ENCODE results near the gene POLE.

The POLE gene

DNA sequence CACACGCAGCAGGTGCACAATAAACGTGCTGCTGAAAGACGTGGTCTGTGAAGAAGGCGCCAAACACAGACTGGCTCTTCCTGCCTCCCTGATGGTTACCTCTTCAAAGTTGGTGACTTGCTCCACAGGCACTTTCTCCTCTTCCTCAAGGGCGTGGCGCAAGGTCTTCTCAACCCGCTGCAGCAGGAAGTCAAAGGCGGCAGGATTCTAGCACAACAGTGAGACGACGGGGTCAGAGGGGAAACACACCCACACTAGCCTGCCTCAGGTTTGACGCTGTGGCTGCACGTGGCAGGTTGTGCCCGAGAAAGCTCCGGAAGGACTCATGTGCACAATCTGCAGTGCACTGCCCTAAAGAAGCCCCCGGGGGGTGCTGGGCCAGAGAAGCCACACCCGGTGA is 15.0 kb downstream of the POLE start:
- H3K27me3 ChIP-seq (ENCODE audit: control insufficient read depth in 1 of 2, insufficient read depth in 2 of 2, low read length in 2 of 2) = no peaks in the 10 kb centered on the region
- H3K36me3 ChIP-seq (ENCODE audit: insufficient read depth, low read length) = peaks cover 34% of the 10 kb centered on the region
- H3K4me3 ChIP-seq (ENCODE audit: low read depth in 1 of 2, low read length in 2 of 2) = no peak overlapping the region
- no peak overlapping the region for H3K9ac ChIP-seq (ENCODE audit: low read length)
- no peaks in the 10 kb centered on the region for H3K9me3 ChIP-seq (ENCODE audit: low read length)
- no peak overlapping the region for H3K27ac ChIP-seq (ENCODE audit: low read depth, low read length)
- no peaks in the 10 kb centered on the region for H3K4me1 ChIP-seq (ENCODE audit: insufficient read depth, low read length)

DNA sequence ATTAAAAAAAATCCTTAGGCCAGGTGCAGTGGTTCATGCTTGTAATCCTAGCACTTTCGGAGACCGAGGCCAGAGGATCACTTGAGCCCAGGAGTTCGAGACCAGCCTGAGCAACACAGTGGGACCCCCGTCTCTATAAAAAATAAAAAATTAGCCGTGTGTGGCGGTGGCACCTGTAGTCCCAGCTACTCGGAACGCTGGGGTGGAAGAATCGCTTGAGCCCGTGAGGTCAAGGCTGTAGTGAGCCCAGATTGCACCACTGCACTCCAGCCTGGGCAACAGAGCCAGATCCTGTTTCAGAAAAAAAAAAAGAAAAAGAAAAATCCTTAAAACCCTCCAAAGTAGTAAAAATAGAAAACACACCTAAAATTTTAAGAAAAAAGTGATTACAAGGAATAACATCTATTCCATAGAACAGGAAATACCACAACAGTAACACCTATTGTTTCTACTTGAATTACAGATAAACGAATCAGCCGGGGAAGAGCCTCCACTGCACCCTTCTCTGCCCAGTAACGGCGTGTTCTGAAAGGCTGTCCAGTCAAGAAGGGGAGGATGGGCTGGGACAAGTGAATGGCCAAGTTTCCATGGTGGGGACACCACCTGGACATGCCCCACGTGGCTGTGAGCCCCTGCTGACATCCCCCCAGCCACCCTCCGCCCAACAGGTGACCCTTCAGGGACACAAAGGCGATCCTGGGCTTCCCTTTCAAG is 17.8 kb downstream of the POLE start:
- no peaks in the 10 kb centered on the region for H3K4me1 ChIP-seq (ENCODE audit: insufficient read depth, low read length)
- H3K27ac ChIP-seq (ENCODE audit: low read depth, low read length) = no peak overlapping the region
- no peak overlapping the region for H3K4me3 ChIP-seq (ENCODE audit: low read depth in 1 of 2, low read length in 2 of 2)
- H3K27me3 ChIP-seq (ENCODE audit: control insufficient read depth in 1 of 2, insufficient read depth in 2 of 2, low read length in 2 of 2) = no peaks in the 10 kb centered on the region
- H3K9me3 ChIP-seq (ENCODE audit: low read length) = no peaks in the 10 kb centered on the region
- H3K9ac ChIP-seq (ENCODE audit: low read length) = no peak overlapping the region
- peaks cover 25% of the 10 kb centered on the region for H3K36me3 ChIP-seq (ENCODE audit: insufficient read depth, low read length)

DNA sequence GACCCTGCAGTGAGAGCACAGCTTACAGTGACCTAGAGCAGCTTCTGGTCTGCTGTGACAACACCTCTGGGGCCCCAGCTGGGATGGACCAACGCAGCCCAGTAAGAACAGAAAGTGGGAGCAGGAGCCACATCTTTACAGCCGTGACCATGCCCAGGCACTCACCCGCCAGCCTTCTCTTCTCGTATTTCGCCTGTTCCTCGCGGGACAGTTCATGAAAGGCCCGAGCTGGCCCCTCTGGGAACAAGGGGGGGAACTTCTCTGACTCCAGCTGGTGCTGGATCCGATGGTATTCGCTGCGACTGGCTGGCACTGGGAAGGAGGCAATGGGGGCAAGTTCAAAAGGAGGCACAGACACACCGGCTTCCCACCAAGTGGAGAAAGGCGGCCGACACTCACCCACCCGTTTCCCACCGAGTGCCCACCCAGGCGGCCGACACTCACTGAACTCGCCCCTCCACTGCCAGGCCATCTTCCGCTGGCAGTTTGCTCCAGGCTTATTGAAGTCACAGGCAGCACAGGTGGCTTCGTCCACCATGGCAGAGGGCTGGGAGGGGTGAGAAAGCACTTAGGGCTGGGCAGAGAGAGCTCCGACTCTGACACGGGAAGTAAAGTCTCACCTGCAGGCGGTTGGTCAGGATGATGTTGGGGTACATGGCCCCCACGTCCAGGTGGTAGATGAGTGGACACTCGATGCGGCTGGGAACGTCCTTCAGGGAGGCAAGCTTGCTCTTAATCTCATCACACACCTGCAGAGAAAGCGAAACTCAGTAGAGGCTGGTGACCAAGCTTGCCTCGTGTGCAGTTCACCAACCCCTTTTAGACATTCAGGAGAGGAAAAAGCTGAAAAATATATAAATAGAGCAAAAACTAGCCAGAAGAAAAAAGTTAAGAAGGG is 18.7 kb downstream of the POLE start:
- Histone ChIP-seq H3K36me3 (ENCODE audit: insufficient read depth, low read length) (peaks cover 29% of the 10 kb centered on the region), H3K27me3 (ENCODE audit: control insufficient read depth in 1 of 2, insufficient read depth in 2 of 2, low read length in 2 of 2) (no peaks in the 10 kb centered on the region), H3K4me1 (ENCODE audit: insufficient read depth, low read length) (no peaks in the 10 kb centered on the region), H3K9ac (ENCODE audit: low read length) (no peak overlapping the region), H3K27ac (ENCODE audit: low read depth, low read length) (no peak overlapping the region), H3K4me3 (ENCODE audit: low read depth in 1 of 2, low read length in 2 of 2) (no peak overlapping the region), H3K9me3 (ENCODE audit: low read length) (no peaks in the 10 kb centered on the region)

DNA sequence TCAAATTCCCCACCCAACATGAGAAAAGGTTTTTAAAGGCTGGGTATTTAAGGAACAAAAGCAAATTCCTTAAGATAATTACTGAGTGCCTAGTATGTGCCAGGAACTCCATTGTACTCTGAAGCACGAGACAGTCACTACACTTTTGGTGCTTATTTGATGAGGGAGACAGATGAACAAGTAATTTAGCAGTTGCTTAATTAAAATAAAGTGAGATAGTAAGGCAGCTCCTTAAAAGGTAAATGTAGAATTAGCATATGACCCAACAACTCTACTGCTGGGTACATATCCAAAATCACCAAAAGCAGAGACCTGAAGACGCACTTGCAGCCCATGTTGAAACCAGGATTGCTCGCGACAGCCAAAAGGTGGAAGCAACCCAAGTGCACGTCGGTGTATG is 21.3 kb downstream of the POLE start:
- no peak overlapping the region for H3K4me3 ChIP-seq (ENCODE audit: low read depth in 1 of 2, low read length in 2 of 2)
- no peak overlapping the region for H3K27ac ChIP-seq (ENCODE audit: low read depth, low read length)
- no peaks in the 10 kb centered on the region for H3K27me3 ChIP-seq (ENCODE audit: control insufficient read depth in 1 of 2, insufficient read depth in 2 of 2, low read length in 2 of 2)
- H3K9me3 ChIP-seq (ENCODE audit: low read length) = no peaks in the 10 kb centered on the region
- no peak overlapping the region for H3K9ac ChIP-seq (ENCODE audit: low read length)
- no peaks in the 10 kb centered on the region for H3K4me1 ChIP-seq (ENCODE audit: insufficient read depth, low read length)
- H3K36me3 ChIP-seq (ENCODE audit: insufficient read depth, low read length) = peaks cover 42% of the 10 kb centered on the region

DNA sequence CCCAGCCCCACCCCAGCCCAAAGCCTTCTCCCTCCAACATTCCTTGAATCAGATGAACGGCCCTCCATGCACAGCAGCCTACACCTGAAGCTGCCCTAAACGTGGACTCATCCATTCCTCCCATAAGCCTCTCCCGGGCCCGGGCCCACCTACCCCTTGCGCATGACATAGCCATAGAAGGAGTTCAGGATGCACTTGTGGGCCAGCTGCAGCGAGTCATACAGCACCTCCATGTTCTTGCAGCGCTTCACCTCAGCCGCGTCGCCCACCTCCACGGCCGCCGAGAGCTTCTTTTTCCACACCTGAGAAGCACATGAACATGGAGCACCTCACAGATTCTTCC is 22.0 kb downstream of the POLE start:
- H3K9ac ChIP-seq (ENCODE audit: low read length) = no peak overlapping the region
- H3K4me1 ChIP-seq (ENCODE audit: insufficient read depth, low read length) = no peaks in the 10 kb centered on the region
- no peaks in the 10 kb centered on the region for H3K9me3 ChIP-seq (ENCODE audit: low read length)
- H3K27ac ChIP-seq (ENCODE audit: low read depth, low read length) = no peak overlapping the region
- peaks cover 48% of the 10 kb centered on the region for H3K36me3 ChIP-seq (ENCODE audit: insufficient read depth, low read length)
- no peak overlapping the region for H3K4me3 ChIP-seq (ENCODE audit: low read depth in 1 of 2, low read length in 2 of 2)
- no peaks in the 10 kb centered on the region for H3K27me3 ChIP-seq (ENCODE audit: control insufficient read depth in 1 of 2, insufficient read depth in 2 of 2, low read length in 2 of 2)

DNA sequence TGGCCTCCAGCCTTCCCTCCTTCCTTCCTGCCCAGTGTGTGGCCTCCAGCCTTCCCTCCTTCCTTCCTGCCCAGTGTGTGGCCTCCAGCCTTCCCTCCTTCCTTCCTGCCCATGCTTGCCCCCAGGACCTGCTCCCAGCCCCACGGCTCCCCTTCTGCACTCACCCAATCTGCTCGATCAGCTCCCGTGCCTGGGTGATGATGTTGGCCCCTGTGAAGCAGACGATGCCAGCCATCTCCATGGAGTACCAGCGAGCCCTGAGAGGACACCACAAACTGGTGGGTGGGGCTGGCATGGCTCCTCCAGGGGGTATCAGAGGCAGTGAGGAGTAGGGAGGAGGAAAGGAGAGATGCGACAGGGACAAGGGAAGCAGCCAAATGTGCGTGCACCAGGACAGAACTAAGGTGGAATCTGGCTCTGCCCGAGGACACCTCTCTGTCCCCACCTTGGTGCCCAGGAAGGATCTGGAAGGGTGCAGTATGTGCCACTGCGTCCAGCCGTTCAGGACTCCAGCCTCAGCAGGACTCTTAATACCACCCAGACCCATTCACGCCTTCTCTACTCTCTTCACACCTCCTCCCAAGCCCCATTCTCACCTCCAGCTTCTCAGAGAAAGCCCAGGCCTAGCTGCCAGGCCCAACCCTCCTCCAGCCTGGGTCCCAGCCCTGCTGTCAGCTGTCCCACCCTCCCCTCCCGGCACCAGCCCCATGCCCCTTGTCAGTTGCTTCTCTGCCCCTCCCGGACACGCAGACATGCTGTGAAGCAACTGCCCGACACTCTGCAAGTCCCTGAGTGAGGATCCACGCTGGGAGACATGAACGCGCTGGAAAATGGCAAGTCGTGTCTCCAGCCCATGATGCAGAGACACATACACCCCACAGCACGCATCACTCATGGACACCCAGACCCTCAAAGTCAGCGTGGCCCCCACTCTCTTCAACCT is 22.7 kb downstream of the POLE start:
- H3K4me1 ChIP-seq (ENCODE audit: insufficient read depth, low read length) = no peaks in the 10 kb centered on the region
- no peak overlapping the region for H3K27ac ChIP-seq (ENCODE audit: low read depth, low read length)
- H3K27me3 ChIP-seq (ENCODE audit: control insufficient read depth in 1 of 2, insufficient read depth in 2 of 2, low read length in 2 of 2) = no peaks in the 10 kb centered on the region
- peaks cover 53% of the 10 kb centered on the region for H3K36me3 ChIP-seq (ENCODE audit: insufficient read depth, low read length)
- H3K9me3 ChIP-seq (ENCODE audit: low read length) = no peaks in the 10 kb centered on the region
- H3K4me3 ChIP-seq (ENCODE audit: low read depth in 1 of 2, low read length in 2 of 2) = no peak overlapping the region
- no peak overlapping the region for H3K9ac ChIP-seq (ENCODE audit: low read length)

DNA sequence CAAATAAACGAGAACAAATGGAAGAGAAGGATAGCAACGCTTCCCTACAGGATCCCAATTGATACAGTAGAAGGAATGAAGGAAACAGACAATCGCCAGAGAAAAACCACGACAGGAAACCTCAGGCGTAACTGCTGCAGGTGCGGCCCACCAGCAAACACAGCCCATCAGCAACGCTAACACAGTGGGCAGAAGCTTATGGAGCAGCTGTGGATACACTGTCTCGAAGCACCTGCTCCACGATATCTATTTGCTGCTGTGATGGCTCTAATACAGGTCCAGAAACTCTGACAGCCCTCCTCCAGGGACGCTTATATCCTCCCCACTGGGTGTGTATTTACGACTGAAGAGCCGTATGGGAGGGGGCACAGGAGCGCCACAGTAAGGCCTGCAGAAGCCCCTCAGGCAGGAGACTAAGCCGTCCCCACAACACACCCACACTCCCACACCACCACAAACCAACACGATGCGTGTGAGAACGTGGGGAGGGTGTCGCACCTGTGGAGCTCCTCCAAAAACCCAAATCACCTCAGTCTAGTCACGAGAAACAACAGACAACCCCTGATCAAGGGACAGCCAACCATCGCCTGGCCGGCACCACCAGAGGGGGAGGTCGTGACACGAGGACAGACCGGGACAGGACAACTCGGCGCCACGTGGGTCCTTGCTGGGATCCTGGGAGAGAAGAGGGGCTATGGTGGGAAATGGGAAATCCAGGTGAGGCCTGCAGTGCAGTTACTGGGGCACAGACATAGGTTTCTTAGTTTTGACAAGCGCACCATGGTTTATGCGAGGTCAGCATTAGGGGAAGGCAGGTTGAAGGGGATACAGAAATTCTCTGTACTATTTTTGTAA is 24.0 kb downstream of the POLE start:
- Histone ChIP-seq H3K27ac (ENCODE audit: low read depth, low read length) (no peak overlapping the region), H3K4me3 (ENCODE audit: low read depth in 1 of 2, low read length in 2 of 2) (no peak overlapping the region), H3K9ac (ENCODE audit: low read length) (no peak overlapping the region), H3K9me3 (ENCODE audit: low read length) (no peaks in the 10 kb centered on the region), H3K4me1 (ENCODE audit: insufficient read depth, low read length) (no peaks in the 10 kb centered on the region), H3K36me3 (ENCODE audit: insufficient read depth, low read length) (peaks cover 64% of the 10 kb centered on the region), H3K27me3 (ENCODE audit: control insufficient read depth in 1 of 2, insufficient read depth in 2 of 2, low read length in 2 of 2) (no peaks in the 10 kb centered on the region)

DNA sequence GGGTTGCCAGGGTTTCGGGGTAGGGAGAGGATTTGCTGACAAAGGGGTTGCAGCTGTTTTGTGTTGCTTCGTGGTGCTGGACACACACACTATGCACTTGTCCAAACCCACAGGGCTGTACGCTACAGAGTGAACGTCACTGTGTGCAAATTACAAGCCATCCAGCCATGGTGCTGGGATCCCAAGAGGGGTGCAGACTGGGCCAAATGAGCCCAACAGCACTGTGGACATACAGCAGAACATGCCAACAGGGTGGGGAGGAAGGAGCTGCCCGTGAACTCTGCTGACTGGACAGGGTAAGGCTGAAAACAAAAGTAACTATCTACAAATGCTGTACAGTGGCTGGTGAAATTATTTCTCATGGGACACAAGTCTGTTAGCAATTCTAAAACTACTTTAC is 25.2 kb downstream of the POLE start:
- Histone ChIP-seq H3K27me3 (ENCODE audit: control insufficient read depth in 1 of 2, insufficient read depth in 2 of 2, low read length in 2 of 2) (no peaks in the 10 kb centered on the region), H3K36me3 (ENCODE audit: insufficient read depth, low read length) (peaks cover 68% of the 10 kb centered on the region), H3K27ac (ENCODE audit: low read depth, low read length) (no peak overlapping the region), H3K9me3 (ENCODE audit: low read length) (no peaks in the 10 kb centered on the region), H3K4me1 (ENCODE audit: insufficient read depth, low read length) (no peaks in the 10 kb centered on the region), H3K9ac (ENCODE audit: low read length) (no peak overlapping the region), H3K4me3 (ENCODE audit: low read depth in 1 of 2, low read length in 2 of 2) (no peak overlapping the region)

DNA sequence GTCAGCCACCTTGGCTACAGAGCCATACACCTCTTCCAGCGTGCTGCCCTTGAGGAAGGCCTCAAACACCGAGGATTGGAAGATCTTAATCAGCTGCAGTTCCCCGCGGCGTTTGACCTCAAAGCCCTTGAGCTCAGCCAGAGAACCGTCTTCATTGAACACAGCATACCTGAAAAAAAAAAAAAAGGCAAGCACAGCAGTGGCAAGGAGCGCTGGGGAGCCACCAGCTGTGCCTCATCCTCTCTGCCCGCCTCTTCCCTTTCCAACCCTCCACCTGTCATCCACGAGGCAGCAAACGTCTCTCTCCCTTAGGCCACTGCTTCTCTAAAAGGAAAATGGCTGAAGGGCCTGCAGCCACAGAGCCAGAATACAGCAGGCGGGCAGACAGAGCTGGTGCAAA is 26.1 kb downstream of the POLE start:
- no peaks in the 10 kb centered on the region for H3K9me3 ChIP-seq (ENCODE audit: low read length)
- H3K9ac ChIP-seq (ENCODE audit: low read length) = no peak overlapping the region
- H3K4me1 ChIP-seq (ENCODE audit: insufficient read depth, low read length) = no peaks in the 10 kb centered on the region
- no peak overlapping the region for H3K4me3 ChIP-seq (ENCODE audit: low read depth in 1 of 2, low read length in 2 of 2)
- H3K27me3 ChIP-seq (ENCODE audit: control insufficient read depth in 1 of 2, insufficient read depth in 2 of 2, low read length in 2 of 2) = no peaks in the 10 kb centered on the region
- peaks cover 63% of the 10 kb centered on the region for H3K36me3 ChIP-seq (ENCODE audit: insufficient read depth, low read length)
- H3K27ac ChIP-seq (ENCODE audit: low read depth, low read length) = no peak overlapping the region

DNA sequence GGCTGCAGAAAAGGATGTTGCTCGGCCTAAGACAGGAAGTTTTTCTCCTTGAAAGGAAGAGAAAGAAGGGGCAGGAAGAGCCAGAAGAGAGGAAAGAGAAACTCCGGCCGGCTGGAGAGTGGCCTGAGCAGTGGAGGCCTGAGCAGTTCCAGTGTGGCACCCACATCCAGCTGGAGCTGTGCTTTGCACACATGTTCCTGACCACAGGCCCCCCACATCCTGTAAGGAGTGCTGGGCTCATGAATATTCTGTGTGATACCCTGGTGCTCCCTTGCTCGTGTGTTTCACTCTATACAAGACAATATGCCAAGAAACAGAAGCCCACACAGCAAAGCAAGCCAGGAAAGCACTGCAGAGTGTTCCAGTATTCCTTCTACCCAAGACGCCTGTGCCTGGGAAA is 27.1 kb downstream of the POLE start:
- Histone ChIP-seq H3K9me3 (ENCODE audit: low read length) (no peaks in the 10 kb centered on the region), H3K9ac (ENCODE audit: low read length) (no peak overlapping the region), H3K4me3 (ENCODE audit: low read depth in 1 of 2, low read length in 2 of 2) (no peak overlapping the region), H3K27ac (ENCODE audit: low read depth, low read length) (no peak overlapping the region), H3K27me3 (ENCODE audit: control insufficient read depth in 1 of 2, insufficient read depth in 2 of 2, low read length in 2 of 2) (no peaks in the 10 kb centered on the region), H3K36me3 (ENCODE audit: insufficient read depth, low read length) (peaks cover 63% of the 10 kb centered on the region), H3K4me1 (ENCODE audit: insufficient read depth, low read length) (no peaks in the 10 kb centered on the region)

Measured in muscle layer of colon (tissue), 2 donors.